MCF 10A (cell line): ENCODE results near the gene UBTD1. TPM values are rescaled to one million over a fixed set of nuclear protein-coding genes. Genes with fewer than 3 reads are reported as not detected.
A peak's percentile ranks its signal among the peaks of the same experiment; 100 is the strongest.

ENCODE experiments used
- BruUV-seq: library from RNA; stranded (reverse); fragments of 400-500 nt; replicated peaks from 2 replicates; lab custom pipeline; 2021; lab: Mats Ljungman, UMichigan
- CTCF ChIA-PET: fragments of 300-600 bp; sonication (Branson Sonifier 250); formaldehyde crosslinking; extraction: SDS; loops from one replicate; lab custom pipeline; 2021; ENCODE audit warnings: antibody characterized with exemption, inconsistent platforms; lab: Yijun Ruan, JAX
- POLR2A ChIA-PET: fragments of 300-600, 350-650 bp; sonication (Branson Sonifier 250); formaldehyde crosslinking; extraction: SDS; loops from one replicate; lab custom pipeline; 2020; ENCODE audit warnings: antibody characterized with exemption, inconsistent platforms; lab: Yijun Ruan, JAX
- DNase-seq: peaks from one replicate; pipeline ENCODE4 v3.0.0-alpha.2; 2018; ENCODE audit not compliant: unreplicated experiment
- H3K27ac Mint-ChIP-seq: one replicate; pipeline ENCODE4 v1.8.0; 2022; ENCODE audit warnings: mild to moderate bottlenecking, low read depth, mixed read lengths; ENCODE audit not compliant: unreplicated experiment
- H3K27me3 Mint-ChIP-seq: one replicate; pipeline ENCODE4 v1.8.0; 2022; ENCODE audit warnings: mixed read lengths; ENCODE audit not compliant: insufficient read depth, unreplicated experiment
- H3K36me3 Mint-ChIP-seq: one replicate; pipeline ENCODE4 v1.8.0; 2022; ENCODE audit warnings: mild to moderate bottlenecking, moderate library complexity, mixed read lengths; ENCODE audit not compliant: insufficient read depth, unreplicated experiment
- H3K4me1 Mint-ChIP-seq: one replicate; pipeline ENCODE4 v1.8.0; 2022; ENCODE audit warnings: mixed read lengths; ENCODE audit not compliant: insufficient read depth, unreplicated experiment
- H3K4me3 Mint-ChIP-seq: one replicate; pipeline ENCODE4 v1.8.0; 2022; ENCODE audit warnings: mild to moderate bottlenecking, moderate library complexity, mixed read lengths; ENCODE audit not compliant: unreplicated experiment
- H3K9me3 Mint-ChIP-seq: one replicate; pipeline ENCODE4 v1.8.0; 2022; ENCODE audit warnings: mixed read lengths; ENCODE audit not compliant: unreplicated experiment
- intact Hi-C: fragments of 100-400 bp; cut with micrococcal nuclease; formaldehyde crosslinking; loops from 2 replicates; pipeline ENCODE4 v1.14.1; 2022
- total RNA-seq: library from RNA; stranded (reverse); gene quantifications from 2 replicates; pipeline ENCODE4 v1.2.3, GENCODE V29; 2022
- TF ChIP-seq, protein P1 (sequence below): fragments of 200-600 bp; IDR thresholded peaks from one replicate; pipeline ENCODE4 v1.8.0; 2022; ENCODE audit warnings: antibody characterized with exemption, mild to moderate bottlenecking; ENCODE audit not compliant: unreplicated experiment

The UBTD1 gene
- total RNA-seq, 1 experiment from 2014 or later: 7.2 TPM

DNA sequence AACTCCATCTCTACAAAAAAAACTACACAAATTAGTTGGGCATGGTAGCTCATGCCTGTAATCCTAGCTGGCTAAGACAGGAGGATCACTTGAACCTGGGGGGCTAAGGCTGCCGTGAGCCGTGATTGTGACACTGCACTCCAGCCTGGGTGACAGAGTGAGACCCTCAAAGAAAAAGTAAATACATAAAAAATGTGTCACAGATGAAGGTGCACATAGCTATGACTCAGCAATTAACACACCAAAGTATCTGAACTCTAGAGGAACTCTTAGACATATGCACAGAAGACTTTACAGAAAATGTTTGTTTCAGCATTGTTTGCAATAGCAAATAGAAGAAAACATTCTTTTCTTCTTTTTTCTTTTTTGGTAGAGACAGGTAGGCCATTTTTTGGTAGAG, 99.1 kb downstream of the UBTD1 start:
- intact Hi-C loops: no loop called here
- H3K9me3 Mint-ChIP-seq: no peaks in the 10 kb centered on the region
- H3K4me3 Mint-ChIP-seq: no peak overlapping the region
- DNase-seq: no peak
- ChIA-PET CTCF (interaction anchor here (0.9 to 4.6 kb wide), 6 partner anchors 10 to 47 kb away, joined by 3 to 35 read pairs (median 3); partner anchors contain the start of gene ANKRD2), POLR2A (interaction anchor here (0.7 to 3.1 kb wide), 8 partner anchors 11 to 266 kb away, joined by 3 to 17 read pairs (median 5); partner anchors contain the start of genes HOGA1 and PI4K2A)
- H3K27me3 Mint-ChIP-seq: no peaks in the 10 kb centered on the region
- no TSS peak for BruUV-seq
- H3K36me3 Mint-ChIP-seq: peaks cover 6% of the 10 kb centered on the region
- TF ChIP-seq, protein P1, sequence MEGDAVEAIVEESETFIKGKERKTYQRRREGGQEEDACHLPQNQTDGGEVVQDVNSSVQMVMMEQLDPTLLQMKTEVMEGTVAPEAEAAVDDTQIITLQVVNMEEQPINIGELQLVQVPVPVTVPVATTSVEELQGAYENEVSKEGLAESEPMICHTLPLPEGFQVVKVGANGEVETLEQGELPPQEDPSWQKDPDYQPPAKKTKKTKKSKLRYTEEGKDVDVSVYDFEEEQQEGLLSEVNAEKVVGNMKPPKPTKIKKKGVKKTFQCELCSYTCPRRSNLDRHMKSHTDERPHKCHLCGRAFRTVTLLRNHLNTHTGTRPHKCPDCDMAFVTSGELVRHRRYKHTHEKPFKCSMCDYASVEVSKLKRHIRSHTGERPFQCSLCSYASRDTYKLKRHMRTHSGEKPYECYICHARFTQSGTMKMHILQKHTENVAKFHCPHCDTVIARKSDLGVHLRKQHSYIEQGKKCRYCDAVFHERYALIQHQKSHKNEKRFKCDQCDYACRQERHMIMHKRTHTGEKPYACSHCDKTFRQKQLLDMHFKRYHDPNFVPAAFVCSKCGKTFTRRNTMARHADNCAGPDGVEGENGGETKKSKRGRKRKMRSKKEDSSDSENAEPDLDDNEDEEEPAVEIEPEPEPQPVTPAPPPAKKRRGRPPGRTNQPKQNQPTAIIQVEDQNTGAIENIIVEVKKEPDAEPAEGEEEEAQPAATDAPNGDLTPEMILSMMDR: no peak
- peaks cover 34% of the 10 kb centered on the region for H3K4me1 Mint-ChIP-seq
- H3K27ac Mint-ChIP-seq: peak overlapping the region; percentile 70

DNA sequence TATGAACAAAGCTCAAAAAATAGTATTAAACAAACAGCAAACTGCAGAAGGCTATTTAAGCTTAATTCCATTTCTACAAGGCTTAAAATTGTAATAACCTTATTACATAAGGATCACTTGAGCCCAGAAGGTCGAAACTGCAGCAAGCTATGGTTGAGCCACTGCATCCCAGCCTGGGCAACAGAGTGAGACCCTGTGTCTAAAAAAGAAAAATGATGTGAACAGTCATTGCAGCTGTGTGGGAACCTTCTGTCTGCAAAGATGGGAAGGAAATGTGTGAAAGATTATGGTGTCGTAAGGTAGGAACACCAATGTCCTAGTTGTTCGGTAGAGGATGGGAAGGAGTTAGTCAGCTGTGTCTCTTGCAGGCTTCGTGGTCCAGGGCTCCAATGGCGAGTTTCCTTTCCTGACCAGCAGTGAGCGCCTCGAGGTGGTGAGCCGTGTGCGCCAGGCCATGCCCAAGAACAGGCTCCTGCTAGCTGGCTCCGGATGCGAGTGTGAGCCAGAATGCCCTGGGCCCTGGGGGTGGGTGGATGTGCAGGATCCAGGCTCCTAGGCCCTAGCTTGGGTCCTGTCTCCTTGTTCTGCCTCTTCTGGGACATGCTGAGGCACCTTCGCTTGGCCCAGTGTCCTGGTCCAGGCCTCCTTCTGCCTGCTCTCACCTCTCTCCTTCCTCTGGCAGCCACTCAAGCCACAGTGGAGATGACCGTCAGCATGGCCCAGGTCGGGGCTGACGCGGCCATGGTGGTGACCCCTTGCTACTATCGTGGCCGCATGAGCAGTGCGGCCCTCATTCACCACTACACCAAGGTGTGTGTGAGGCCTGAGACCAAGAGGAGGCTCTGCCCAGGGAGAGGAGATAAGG, 99.9 kb downstream of the UBTD1 start:
- no peaks in the 10 kb centered on the region for H3K9me3 Mint-ChIP-seq
- H3K36me3 Mint-ChIP-seq: peaks cover 7% of the 10 kb centered on the region
- H3K27me3 Mint-ChIP-seq: no peaks in the 10 kb centered on the region
- DNase-seq: no peak
- intact Hi-C loops: no loop called here
- peaks cover 35% of the 10 kb centered on the region for H3K4me1 Mint-ChIP-seq
- BruUV-seq: no TSS peak
- CTCF ChIA-PET: interaction anchor here (0.6 to 4.6 kb wide), 6 partner anchors 9 to 176 kb away, joined by 3 to 35 read pairs (median 4); partner anchors contain the start of gene ANKRD2
- TF ChIP-seq, protein P1: no peak
- peak overlapping the region; percentile 70 for H3K27ac Mint-ChIP-seq
- POLR2A ChIA-PET: interaction anchor here (0.7 to 3.1 kb wide), 6 partner anchors 10 to 267 kb away, joined by 3 to 17 read pairs (median 6); partner anchors contain the start of genes HOGA1 and PI4K2A
- H3K4me3 Mint-ChIP-seq: no peak overlapping the region

DNA sequence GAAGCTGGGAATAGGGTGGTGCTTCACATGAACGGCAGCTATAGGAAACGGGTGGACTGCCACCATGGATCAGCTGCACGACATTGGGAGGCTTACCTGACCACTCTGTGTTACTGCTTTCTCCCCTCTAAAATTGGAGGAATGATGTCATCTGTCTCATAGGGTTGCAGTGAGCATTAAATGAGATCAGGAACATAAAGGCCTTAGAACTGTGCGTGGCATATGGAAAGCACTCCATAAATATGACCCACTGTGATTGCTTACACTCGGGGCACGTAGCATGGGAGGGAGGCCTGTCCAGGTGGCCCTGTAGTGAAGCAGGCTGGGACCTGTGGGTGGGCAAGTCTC, 100.5 kb downstream of the UBTD1 start:
- Mint-ChIP-seq H3K4me1 (peaks cover 35% of the 10 kb centered on the region), H3K9me3 (no peaks in the 10 kb centered on the region), H3K36me3 (peaks cover 7% of the 10 kb centered on the region), H3K27me3 (no peaks in the 10 kb centered on the region), H3K4me3 (no peak overlapping the region), H3K27ac (no peak overlapping the region)
- TF ChIP-seq, protein P1: no peak
- CTCF ChIA-PET: interaction anchor here (0.9 to 4.6 kb wide), 3 partner anchors 9 to 177 kb away, joined by 3 to 35 read pairs (median 10); no protein-coding TSS in a partner anchor
- intact Hi-C loops: no loop called here
- no peak for DNase-seq
- no TSS peak for BruUV-seq
- POLR2A ChIA-PET: interaction anchor here (1.6 to 3.1 kb wide), 4 partner anchors 9 to 25 kb away, joined by 5 to 17 read pairs (median 9); partner anchors contain the start of gene HOGA1

DNA sequence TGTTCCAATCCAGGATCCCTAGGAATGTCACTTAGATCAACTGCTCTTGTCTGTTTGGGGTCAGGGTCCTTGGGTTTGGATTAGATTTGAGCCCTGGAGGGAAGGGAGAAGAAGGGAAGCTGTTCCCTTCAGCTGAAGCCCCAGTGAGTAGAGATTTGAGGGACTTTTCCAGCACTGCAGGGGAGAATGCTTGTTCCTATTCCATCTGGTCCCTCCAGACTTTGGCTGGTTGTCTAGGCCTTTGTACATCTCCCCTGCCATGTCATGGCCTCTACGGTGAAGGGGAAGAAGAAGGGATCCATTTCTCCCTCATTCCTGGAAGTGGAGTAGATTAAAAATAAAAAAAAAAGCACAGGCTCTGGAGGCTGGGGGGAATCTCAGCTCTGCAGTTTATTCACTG, 101.9 kb downstream of the UBTD1 start:
- peaks cover 35% of the 10 kb centered on the region for H3K4me1 Mint-ChIP-seq
- BruUV-seq: no TSS peak
- peak overlapping the region; percentile 42 for H3K27ac Mint-ChIP-seq
- H3K27me3 Mint-ChIP-seq: no peaks in the 10 kb centered on the region
- DNase-seq: no peak
- peaks cover 7% of the 10 kb centered on the region for H3K36me3 Mint-ChIP-seq
- CTCF ChIA-PET: interaction anchor here (0.5 to 1.1 kb wide), 5 partner anchors 9 to 67 kb away, joined by 3 to 5 read pairs (median 4); partner anchors contain the start of gene ANKRD2
- no peaks in the 10 kb centered on the region for H3K9me3 Mint-ChIP-seq
- TF ChIP-seq, protein P1: no peak
- intact Hi-C loops: no loop called here
- POLR2A ChIA-PET: no interaction called here
- H3K4me3 Mint-ChIP-seq: no peak overlapping the region
